ENCODE results near the gene TMEM147. TPM values are rescaled to one million over a fixed set of nuclear protein-coding genes. Genes with fewer than 3 reads are reported as not detected.
A peak's percentile ranks its signal among the peaks of the same experiment; 100 is the strongest.

TMEM147 gene
- total and polyA plus RNA-seq, 2 of the 13 experiments (the other 11 are each of a cell fraction or from before 2014, with no cell fraction given): 141 to 176 TPM

GRCh38 chr19:35562336-35562735 is 16.9 kb downstream of the TMEM147 start:
- Histone ChIP-seq H3K4me1 (ENCODE audit: insufficient read depth, low read length) (peaks cover 24% of the 10 kb centered on the region), H2AFZ (ENCODE audit: low read length) (no peak overlapping the region), H3K4me2 (ENCODE audit: low read depth, low read length) (no peak overlapping the region), H3K9ac (ENCODE audit: insufficient read depth, low read depth, low read length) (no peak overlapping the region), H3K9me3 (ENCODE audit: low read length) (no peaks in the 10 kb centered on the region), H3K4me3 (replicated peaks in 1 of 3; ENCODE audit: insufficient read depth in 1 of 3, low read depth in 2 of 3, low read length in 3 of 3) (no peak overlapping the region), H3K27ac (ENCODE audit: extremely low read length, insufficient read depth, low read length) (no peak overlapping the region), H3K36me3 (replicated peaks in 1 of 2; ENCODE audit: control insufficient read depth in 1 of 2, insufficient read depth in 2 of 2, low read length in 2 of 2) (no peaks in the 10 kb centered on the region), H4K20me1 (ENCODE audit: insufficient read depth, low read length) (no peaks in the 10 kb centered on the region), H3K27me3 (ENCODE audit: control insufficient read depth in 1 of 2, insufficient read depth in 2 of 2, low read length in 2 of 2) (peaks cover 1 to 28% of the 10 kb centered on the region in 2 experiments; a peak in 3 of 5 replicates), H3K79me2 (ENCODE audit: insufficient read depth, low read length) (no peaks in the 10 kb centered on the region)
- POLR2A ChIA-PET: no interaction called here
- TF ChIP-seq MED1 (CRISPR knock-in tag; IDR thresholded peaks at IDR 0.05): no peak
- TF ChIP-seq CTCF (CRISPR knock-in tag; IDR thresholded peaks at IDR 0.05): 0 out of 2 replicates have a peak, but pooled peaks have one; percentile 8
- TF ChIP-seq ZSCAN22 (CRISPR knock-in tag; IDR thresholded peaks at IDR 0.05): no peak
- TF ChIP-seq ZNF687 (CRISPR knock-in tag; IDR thresholded peaks at IDR 0.05): 0 out of 2 replicates have a peak, but pooled peaks have one; percentile 18
- BruUV-seq (replicated peaks): no TSS peak
- CTCF ChIA-PET (ENCODE audit: low intra/inter-chr PET ratio, low total read pairs): no interaction called here
- DNase-seq (ENCODE audit: low spot score): no peak
- WGBS (ENCODE audit: low lambda C conversion rate): 25% methylated on average over 4 of the region's 17 CpGs
- in situ Hi-C loops (cut with HindIII; ENCODE audit: extremely low pct_ligation_motif_present, low pct_unique_long_range_greater_than_20kb) (no loop called here), intact Hi-C loops (cut with micrococcal nuclease; ENCODE audit: unreplicated experiment) (no loop called here)
- ATAC-seq: peak; percentile 12; the same call in 2 of the 3 replicates
- FAIRE-seq: no peak

Measured in HepG2 (cell line).